Duodenal mucosa (tissue), 2 donors: ENCODE data around the gene ZNF440.

Source experiments
- H3K27ac ChIP-seq: one replicate; pipeline ENCODE4 v1.7.0; 2013; ENCODE audit warnings: low read depth, low read length
- H3K27me3 ChIP-seq, 2 donors: one replicate each; pipeline ENCODE4 v1.7.0; 2013; ENCODE audit warnings: low read length in 2 of 2, control low read depth in 1 of 2; ENCODE audit not compliant: insufficient read depth in 2 of 2, control insufficient read depth in 1 of 2
- H3K36me3 ChIP-seq, 2 donors: one replicate each; pipeline ENCODE4 v1.7.0; 2013; ENCODE audit warnings: low read length in 2 of 2, control low read depth in 1 of 2; ENCODE audit not compliant: insufficient read depth in 2 of 2, control insufficient read depth in 1 of 2
- H3K4me1 ChIP-seq, 2 donors: one replicate each; pipeline ENCODE4 v1.7.0; 2013; ENCODE audit warnings: low read length in 2 of 2, control low read depth in 1 of 2; ENCODE audit not compliant: insufficient read depth in 2 of 2, control insufficient read depth in 1 of 2
- H3K4me3 ChIP-seq, 2 donors: one replicate each; pipeline ENCODE4 v1.7.0; 2013; ENCODE audit warnings: low read length in 2 of 2, low read depth in 1 of 2
- H3K9ac ChIP-seq, 2 donors: one replicate each; pipeline ENCODE4 v1.7.0; 2013; ENCODE audit warnings: low read length in 2 of 2, low read depth in 1 of 2
- H3K9me3 ChIP-seq, 2 donors: one replicate each; pipeline ENCODE4 v1.7.0; 2013; ENCODE audit warnings: low read length in 2 of 2, control low read depth in 1 of 2; ENCODE audit not compliant: control insufficient read depth in 1 of 2

The ZNF440 gene

GRCh38 chr19:11784356-11784755 lies 29.7 kb upstream of the ZNF440 start:
- peaks cover 54 to 84% of the 10 kb centered on the region in 2 donors for H3K9me3 ChIP-seq
- H3K36me3 ChIP-seq: peaks cover 23 to 27% of the 10 kb centered on the region in 2 donors
- no peak overlapping the region for H3K4me3 ChIP-seq
- H3K4me1 ChIP-seq: no peaks in the 10 kb centered on the region
- no peak overlapping the region for H3K9ac ChIP-seq
- no peaks in the 10 kb centered on the region for H3K27me3 ChIP-seq
- H3K27ac ChIP-seq: no peak overlapping the region

- H3K36me3 ChIP-seq: peaks cover 3% of the 10 kb centered on the region in 2 donors
- peaks cover 33 to 61% of the 10 kb centered on the region in 2 donors for H3K9me3 ChIP-seq
These were observed 26.5 kb upstream of the ZNF440 start for GRCh38 chr19:11787536-11787935.

DNA sequence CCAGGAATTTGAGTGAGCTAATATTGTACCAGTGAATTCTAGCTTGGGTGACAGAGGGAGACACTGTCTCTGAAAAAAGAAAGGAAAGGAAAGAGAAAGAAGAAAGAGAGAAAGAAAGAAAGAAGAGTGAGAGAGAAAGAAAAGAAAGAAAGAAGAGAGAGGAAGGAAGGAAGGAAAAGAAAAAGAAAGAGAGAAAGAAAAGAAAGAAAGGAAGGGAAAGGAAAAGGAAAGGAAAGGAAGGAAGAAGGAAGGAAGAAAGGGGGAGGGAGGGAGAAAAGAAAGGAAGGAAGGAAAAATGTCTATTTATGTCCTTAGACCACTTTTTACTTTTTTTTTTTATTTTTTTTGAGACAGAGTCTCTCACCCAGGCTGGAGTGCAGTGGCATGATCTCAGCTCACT lies 21.1 kb upstream of the ZNF440 start:
- peaks cover 9 to 19% of the 10 kb centered on the region in 2 donors for H3K9me3 ChIP-seq
- H3K9ac ChIP-seq: no peak overlapping the region
- H3K4me1 ChIP-seq: peaks cover 6 to 9% of the 10 kb centered on the region in 2 donors
- no peak overlapping the region for H3K4me3 ChIP-seq
- no peaks in the 10 kb centered on the region for H3K36me3 ChIP-seq
- H3K27me3 ChIP-seq: no peaks in the 10 kb centered on the region
- no peak overlapping the region for H3K27ac ChIP-seq

More at GRCh38 chr19:11787536-11787935, 26.5 kb upstream of the ZNF440 start:
- no peak overlapping the region for H3K27ac ChIP-seq
- no peak overlapping the region for H3K9ac ChIP-seq
- no peaks in the 10 kb centered on the region for H3K4me1 ChIP-seq
- no peaks in the 10 kb centered on the region for H3K27me3 ChIP-seq
- no peak overlapping the region for H3K4me3 ChIP-seq

GRCh38 chr19:11797491-11797890 lies 16.6 kb upstream of the ZNF440 start:
- Histone ChIP-seq H3K9ac (peak overlapping the region in 1 of 2 donors; percentile 2), H3K36me3 (no peaks in the 10 kb centered on the region), H3K27me3 (no peaks in the 10 kb centered on the region), H3K27ac (no peak overlapping the region), H3K4me3 (peak overlapping the region; percentile 84 to 90), H3K4me1 (peaks cover 9 to 17% of the 10 kb centered on the region in 2 donors), H3K9me3 (no peaks in the 10 kb centered on the region)

DNA sequence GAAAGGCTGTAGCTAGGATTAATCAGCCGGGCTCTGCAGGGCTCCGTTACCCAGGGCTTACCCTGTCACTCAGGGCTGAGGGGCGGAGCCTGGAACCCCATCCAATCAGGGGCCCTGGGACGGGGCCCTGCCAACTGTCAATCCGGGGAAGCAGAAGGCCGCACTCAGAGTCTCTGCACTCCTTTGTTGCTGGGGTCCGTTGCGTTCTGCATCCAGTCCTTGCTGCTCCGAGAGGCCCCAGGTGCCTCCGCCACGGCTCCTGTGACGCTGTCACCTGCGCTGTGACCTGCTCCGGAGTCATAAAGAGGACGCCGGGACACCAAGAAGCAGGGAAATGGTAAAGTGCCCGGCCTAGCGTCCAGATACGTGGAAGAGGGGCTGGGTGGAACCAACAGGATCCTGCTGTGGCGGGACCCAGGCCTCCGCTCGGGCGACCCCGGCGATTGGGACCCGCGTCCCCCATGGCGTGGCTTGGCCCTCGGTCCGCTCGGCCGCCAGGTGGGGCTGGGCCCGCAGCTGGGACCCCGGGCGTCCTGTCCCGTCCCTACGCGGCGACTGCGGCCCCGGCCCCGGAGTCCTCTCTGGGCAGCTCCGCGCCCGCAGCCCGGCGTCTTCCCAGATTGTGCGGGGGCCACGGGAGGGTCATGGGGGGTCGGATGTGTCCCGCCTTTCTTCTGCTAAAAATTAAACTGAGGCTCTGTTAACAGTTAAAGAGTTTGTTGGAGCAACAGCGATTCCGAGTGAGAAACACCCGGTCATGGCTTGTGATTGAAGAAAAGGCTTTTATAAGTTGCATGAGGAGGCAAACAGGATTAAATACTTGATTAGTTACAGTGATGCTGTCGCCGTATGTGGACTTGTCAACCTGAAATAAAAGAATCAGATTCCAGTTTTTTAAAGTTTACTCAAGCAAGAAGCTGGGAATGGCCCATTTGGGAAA lies 15.4 kb upstream of the ZNF440 start, which contains the start of gene ZNF491:
Gene ZNF491, plus strand, starts transcription at position 133 of the 940 bp plus-strand sequence. CDS start 7,431 bp downstream, outside the sequence.
- Histone ChIP-seq H3K27ac (peak within 1 kb of the TSS; percentile 85), H3K36me3 (no peaks in the 10 kb centered on the region), H3K4me1 (peaks cover 9 to 17% of the 10 kb centered on the region in 2 donors)

DNA sequence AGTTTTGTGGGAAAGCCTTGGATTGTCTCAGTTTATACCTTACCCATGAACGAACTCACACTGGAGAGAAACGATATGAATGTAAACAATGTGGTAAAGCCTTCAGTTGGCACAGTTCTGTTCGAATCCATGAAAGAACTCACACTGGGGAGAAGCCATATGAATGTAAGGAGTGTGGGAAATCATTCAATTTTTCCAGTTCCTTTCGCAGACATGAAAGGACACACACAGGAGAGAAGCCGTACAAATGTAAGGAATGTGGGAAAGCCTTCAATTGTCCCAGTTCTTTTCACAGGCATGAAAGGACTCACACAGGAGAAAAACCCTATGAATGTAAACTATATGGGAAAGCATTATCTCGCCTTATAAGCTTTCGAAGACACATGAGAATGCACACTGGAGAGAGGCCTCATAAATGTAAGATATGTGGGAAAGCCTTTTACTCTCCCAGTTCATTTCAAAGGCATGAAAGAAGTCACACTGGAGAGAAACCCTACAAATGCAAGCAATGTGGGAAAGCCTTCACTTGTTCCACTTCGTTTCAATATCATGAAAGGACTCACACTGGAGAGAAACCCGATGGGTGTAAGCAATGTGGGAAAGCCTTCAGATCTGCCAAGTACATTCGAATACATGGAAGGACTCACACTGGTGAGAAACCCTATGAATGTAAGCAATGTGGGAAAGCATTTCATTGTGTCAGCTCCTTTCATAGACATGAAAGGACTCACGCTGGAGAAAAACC lies 7.5 kb upstream of the ZNF440 start:
- H3K4me3 ChIP-seq: no peak overlapping the region
- H3K27ac ChIP-seq: no peak overlapping the region
- H3K27me3 ChIP-seq: no peaks in the 10 kb centered on the region
- peaks cover 28 to 29% of the 10 kb centered on the region in 2 donors for H3K9me3 ChIP-seq
- peaks cover 0 to 12% of the 10 kb centered on the region in 2 donors for H3K36me3 ChIP-seq
- H3K9ac ChIP-seq: no peak overlapping the region
- no peaks in the 10 kb centered on the region for H3K4me1 ChIP-seq

More for the DNA sequence above, 15.4 kb upstream of the ZNF440 start, which contains the start of gene ZNF491:
- Histone ChIP-seq H3K9me3 (no peaks in the 10 kb centered on the region), H3K27me3 (no peaks in the 10 kb centered on the region), H3K4me3 (peak within 1 kb of the TSS; percentile 84 to 90), H3K9ac (peak within 1 kb of the TSS; percentile 66 to 80)

DNA sequence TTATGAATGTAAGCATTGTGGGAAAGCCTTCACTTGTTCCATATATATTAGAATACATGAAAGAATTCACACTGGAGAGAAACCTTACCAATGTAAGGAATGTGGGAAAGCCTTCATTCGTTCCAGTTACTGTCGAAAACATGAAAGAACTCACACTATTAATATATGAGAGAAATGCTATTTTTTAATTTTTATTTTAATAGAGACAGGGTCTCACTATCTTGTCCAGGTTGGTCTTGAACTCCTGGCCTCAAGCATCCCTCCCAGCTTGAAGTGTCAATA lies 7.0 kb upstream of the ZNF440 start:
- no peak overlapping the region for H3K4me3 ChIP-seq
- no peak overlapping the region for H3K27ac ChIP-seq
- no peaks in the 10 kb centered on the region for H3K4me1 ChIP-seq
- H3K9me3 ChIP-seq: peaks cover 28 to 29% of the 10 kb centered on the region in 2 donors
- peaks cover 0 to 12% of the 10 kb centered on the region in 2 donors for H3K36me3 ChIP-seq
- no peaks in the 10 kb centered on the region for H3K27me3 ChIP-seq
- H3K9ac ChIP-seq: no peak overlapping the region

- peaks cover 0 to 2% of the 10 kb centered on the region in 2 donors for H3K36me3 ChIP-seq
- H3K9me3 ChIP-seq: no peaks in the 10 kb centered on the region
- H3K27ac ChIP-seq: no peak overlapping the region
- H3K27me3 ChIP-seq: no peaks in the 10 kb centered on the region
- H3K9ac ChIP-seq: peak overlapping the region; percentile 81 to 100
- peaks cover 6 to 8% of the 10 kb centered on the region in 2 donors for H3K4me1 ChIP-seq
- H3K4me3 ChIP-seq: peak overlapping the region; percentile 85 to 99
These were observed 407 bp upstream of the ZNF440 start for GRCh38 chr19:11813703-11814028.

GRCh38 chr19:11814700-11815035 lies 595 bp downstream of the ZNF440 start:
- Histone ChIP-seq H3K9ac (peak overlapping the region; percentile 81 to 100), H3K36me3 (peaks cover under 1 to 6% of the 10 kb centered on the region in 2 donors), H3K4me3 (peak overlapping the region; percentile 85 to 99), H3K27me3 (no peaks in the 10 kb centered on the region), H3K27ac (peak overlapping the region; percentile 85), H3K4me1 (peaks cover 6 to 8% of the 10 kb centered on the region in 2 donors), H3K9me3 (no peaks in the 10 kb centered on the region)
